ENCODE measurements around the gene EXOC2.

EXOC2 gene

DNA sequence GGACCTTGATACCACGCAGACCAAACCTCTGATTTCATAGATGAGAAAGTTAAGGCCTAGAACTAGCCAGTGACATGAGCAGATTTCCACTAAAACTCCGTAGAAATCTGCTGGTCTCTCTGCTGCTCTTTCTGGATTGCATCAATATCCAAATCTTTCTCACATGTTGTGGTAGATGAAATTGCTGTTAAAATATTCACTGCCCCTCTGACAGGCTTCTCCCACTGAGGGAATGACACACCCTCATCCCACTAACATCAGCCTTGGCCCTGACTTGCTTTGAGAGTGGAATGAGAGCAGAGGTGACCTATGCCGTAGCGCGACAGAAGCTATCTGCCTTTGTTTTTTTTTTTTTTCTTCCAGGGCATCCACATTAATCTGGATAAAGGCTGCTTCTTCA is 20.4 kb upstream of the EXOC2 start:
- TF ChIP-seq, protein P1, sequence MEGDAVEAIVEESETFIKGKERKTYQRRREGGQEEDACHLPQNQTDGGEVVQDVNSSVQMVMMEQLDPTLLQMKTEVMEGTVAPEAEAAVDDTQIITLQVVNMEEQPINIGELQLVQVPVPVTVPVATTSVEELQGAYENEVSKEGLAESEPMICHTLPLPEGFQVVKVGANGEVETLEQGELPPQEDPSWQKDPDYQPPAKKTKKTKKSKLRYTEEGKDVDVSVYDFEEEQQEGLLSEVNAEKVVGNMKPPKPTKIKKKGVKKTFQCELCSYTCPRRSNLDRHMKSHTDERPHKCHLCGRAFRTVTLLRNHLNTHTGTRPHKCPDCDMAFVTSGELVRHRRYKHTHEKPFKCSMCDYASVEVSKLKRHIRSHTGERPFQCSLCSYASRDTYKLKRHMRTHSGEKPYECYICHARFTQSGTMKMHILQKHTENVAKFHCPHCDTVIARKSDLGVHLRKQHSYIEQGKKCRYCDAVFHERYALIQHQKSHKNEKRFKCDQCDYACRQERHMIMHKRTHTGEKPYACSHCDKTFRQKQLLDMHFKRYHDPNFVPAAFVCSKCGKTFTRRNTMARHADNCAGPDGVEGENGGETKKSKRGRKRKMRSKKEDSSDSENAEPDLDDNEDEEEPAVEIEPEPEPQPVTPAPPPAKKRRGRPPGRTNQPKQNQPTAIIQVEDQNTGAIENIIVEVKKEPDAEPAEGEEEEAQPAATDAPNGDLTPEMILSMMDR (IDR thresholded peaks at IDR 0.05): no peak
- peaks cover 0 to 4% (median 0%) of the 10 kb centered on the region in 4 donors for H3K4me1 ChIP-seq
- DNase-seq: no peak
- intact Hi-C loops (cut with DNase I; ENCODE audit: low total_unique reads): no loop called here
- H3K27me3 ChIP-seq: no peaks in the 10 kb centered on the region
- no peaks in the 10 kb centered on the region for H3K9me3 ChIP-seq
- H3K4me3 ChIP-seq: no peak overlapping the region
- no peak overlapping the region for H3K27ac ChIP-seq
- H3K36me3 ChIP-seq: no peaks in the 10 kb centered on the region

DNA sequence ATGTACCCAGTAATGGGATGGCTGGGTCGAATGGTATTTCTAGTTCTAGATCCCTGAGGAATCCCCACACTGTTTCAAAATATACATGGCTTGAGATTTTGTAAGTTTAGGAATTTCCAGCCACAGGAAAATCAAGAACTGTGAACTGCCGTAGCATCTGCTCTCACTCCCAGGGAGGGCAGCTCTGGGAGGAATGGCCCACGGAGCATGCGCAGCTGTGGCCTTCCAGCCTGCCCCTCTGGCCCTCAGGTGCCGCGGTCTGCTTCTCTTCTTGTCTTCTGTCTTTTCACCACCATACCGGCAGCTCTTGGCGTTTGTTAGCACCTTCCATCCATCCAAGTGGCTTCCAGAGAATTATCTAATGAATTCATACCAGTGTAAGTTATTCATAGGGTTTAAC is 19.9 kb upstream of the EXOC2 start:
- H3K4me1 ChIP-seq: peaks cover 0 to 4% (median 0%) of the 10 kb centered on the region in 4 donors
- no peak for DNase-seq
- no peaks in the 10 kb centered on the region for H3K36me3 ChIP-seq
- intact Hi-C loops (cut with DNase I; ENCODE audit: low total_unique reads): no loop called here
- no peak overlapping the region for H3K4me3 ChIP-seq
- no peaks in the 10 kb centered on the region for H3K9me3 ChIP-seq
- no peaks in the 10 kb centered on the region for H3K27me3 ChIP-seq
- TF ChIP-seq, protein P1 (IDR thresholded peaks at IDR 0.05): no peak
- no peak overlapping the region for H3K27ac ChIP-seq

DNA sequence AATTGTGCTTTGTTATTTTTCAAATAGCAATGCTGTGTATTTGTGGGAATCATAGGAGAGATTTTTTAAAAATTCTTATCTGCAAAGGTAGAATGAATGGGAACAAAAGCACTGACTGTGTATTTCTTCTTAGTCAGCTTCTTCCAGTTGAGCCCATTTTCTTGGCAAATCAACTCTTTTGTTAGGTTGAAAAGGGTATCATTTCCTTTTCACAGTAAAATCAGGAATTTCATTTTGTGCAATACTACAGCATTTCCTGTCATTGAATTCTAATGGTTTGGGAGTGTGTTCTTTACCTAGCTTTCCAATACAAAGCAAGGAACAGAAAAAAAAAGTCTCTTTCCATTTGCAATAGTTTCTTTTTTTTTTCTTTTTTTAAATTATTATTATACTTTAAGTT is 19.0 kb upstream of the EXOC2 start:
- no peaks in the 10 kb centered on the region for H3K27me3 ChIP-seq
- no peaks in the 10 kb centered on the region for H3K9me3 ChIP-seq
- DNase-seq: no peak
- peak overlapping the region in 1 of 2 donors; percentile 74 for H3K4me3 ChIP-seq
- no peaks in the 10 kb centered on the region for H3K36me3 ChIP-seq
- TF ChIP-seq, protein P1 (IDR thresholded peaks at IDR 0.05): no peak
- H3K4me1 ChIP-seq: peaks cover 0 to 4% (median 0%) of the 10 kb centered on the region in 4 donors
- H3K27ac ChIP-seq: peak overlapping the region in 1 of 2 donors; percentile 78
- intact Hi-C loops (cut with DNase I; ENCODE audit: low total_unique reads): no loop called here

DNA sequence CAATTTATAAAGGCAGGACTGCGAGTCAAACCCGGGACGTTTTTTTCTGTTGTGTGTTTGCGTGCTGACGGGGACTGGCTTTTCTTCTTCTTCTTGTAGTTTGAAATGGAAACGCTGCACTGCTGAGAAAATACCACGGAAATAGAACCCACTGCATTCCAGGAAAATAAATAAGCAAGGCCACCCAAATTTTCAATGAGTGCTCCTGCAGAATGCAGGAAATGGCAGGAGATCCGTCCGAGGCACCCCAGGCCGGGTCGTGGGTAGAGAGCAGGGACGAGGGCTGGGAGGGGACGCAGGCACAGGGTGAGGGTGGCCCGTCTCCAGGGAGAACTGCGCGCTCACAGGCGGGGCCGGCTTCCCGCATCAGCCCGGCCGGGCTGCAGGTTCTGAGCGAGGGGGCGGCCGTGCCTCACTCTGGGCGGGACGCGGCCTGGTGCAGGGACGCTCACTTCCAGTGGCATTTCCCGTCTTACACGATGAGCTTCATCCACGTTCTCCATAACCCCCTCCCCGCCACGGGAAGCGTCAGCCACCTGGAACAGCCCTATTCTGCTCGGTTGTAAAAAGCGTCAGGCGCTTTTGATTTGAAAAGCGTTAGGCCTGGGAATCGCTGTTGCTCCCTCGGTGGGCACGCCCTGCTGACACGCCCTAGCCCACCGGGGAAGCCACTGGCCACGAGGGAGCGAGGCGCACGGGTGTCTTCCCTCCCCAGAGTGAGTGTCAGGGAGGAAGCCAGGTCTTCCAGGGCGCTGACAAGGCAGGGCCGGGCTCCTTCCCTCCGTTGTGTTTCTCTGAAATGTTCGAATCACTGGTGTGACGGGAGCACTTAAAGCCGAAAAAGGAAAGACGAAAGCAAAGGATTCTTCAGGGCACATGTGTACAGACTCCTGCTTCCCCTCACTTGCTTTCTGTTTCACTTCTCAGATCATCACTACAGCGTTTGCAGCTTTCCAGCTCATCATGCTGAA is 17.9 kb upstream of the EXOC2 start:
- Histone ChIP-seq H3K9me3 (no peaks in the 10 kb centered on the region), H3K36me3 (no peaks in the 10 kb centered on the region)

DNA sequence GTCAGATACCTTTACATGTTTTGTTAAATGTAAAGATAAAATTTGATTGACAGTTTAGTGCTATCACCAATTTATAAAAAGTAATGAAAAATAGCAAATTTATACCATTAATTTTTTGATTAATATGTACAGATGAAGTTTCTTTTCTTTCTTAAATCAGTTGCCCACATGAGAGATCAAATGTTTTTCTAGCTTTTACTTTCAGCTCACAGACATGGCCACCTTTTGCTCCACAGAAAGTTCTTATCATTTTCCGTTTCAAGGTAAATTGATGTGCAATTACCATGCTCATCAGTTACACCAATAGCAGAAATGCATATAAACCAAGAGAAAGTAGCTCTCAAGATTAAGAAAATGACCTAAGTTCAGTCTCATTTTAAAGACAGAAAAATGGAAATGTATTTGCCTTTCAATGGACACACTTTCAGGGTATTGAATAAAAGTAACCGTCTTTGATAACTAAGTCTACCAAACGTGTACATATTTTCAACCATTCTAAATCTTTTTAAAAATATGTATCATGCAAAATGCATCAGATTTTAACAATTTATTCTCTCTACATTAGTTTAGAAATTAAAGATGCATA is 16.6 kb upstream of the EXOC2 start:
- TF ChIP-seq, protein P1 (IDR thresholded peaks at IDR 0.05): no peak
- Histone ChIP-seq H3K4me1 (peaks cover 0 to 4% (median 0%) of the 10 kb centered on the region in 4 donors), H3K9me3 (no peaks in the 10 kb centered on the region), H3K27ac (no peak overlapping the region), H3K4me3 (no peak overlapping the region), H3K27me3 (no peaks in the 10 kb centered on the region), H3K36me3 (no peaks in the 10 kb centered on the region)
- intact Hi-C loops (cut with DNase I; ENCODE audit: low total_unique reads): no loop called here
- DNase-seq: no peak

More for the DNA sequence above, 17.9 kb upstream of the EXOC2 start:
- intact Hi-C loops (cut with DNase I; ENCODE audit: low total_unique reads): no loop called here
- peak overlapping the region; percentile 78 to 85 for H3K27ac ChIP-seq
- TF ChIP-seq, protein P1 (IDR thresholded peaks at IDR 0.05): no peak
- DNase-seq: peak; percentile 48 to 76
- peaks cover 0 to 4% (median 0%) of the 10 kb centered on the region in 4 donors for H3K4me1 ChIP-seq
- no peaks in the 10 kb centered on the region for H3K27me3 ChIP-seq
- H3K4me3 ChIP-seq: peak overlapping the region; percentile 60 to 74
